Measurements from ENCODE around the gene MORN3. TPM values are rescaled to one million over a fixed set of nuclear protein-coding genes. Genes with fewer than 3 reads are reported as not detected.
"Not testable (repeated sequence)": the region's sequence is repeated elsewhere in the genome, so short reads cannot be mapped to it uniquely, and the experiment has no call there.

Gene MORN3
- under 0.01 and 3.1 TPM in 2 replicates for total RNA-seq

- no peak for DNase-seq (ENCODE audit: low read depth)
Measured at GRCh38 chr12:121669521-121669900, at the start of gene MORN3. Gene MORN3, minus strand, starts transcription at chr12:121669654. Its CDS starts 171 bp downstream, at chr12:121669483.

- no peak for DNase-seq (ENCODE audit: low read depth)
Measured at GRCh38 chr12:121718653-121719239, 49.3 kb upstream of the MORN3 start.

GRCh38 chr12:121717041-121717699 is 47.7 kb upstream of the MORN3 start:
- peak; percentile 90 for DNase-seq (ENCODE audit: low read depth)

- DNase-seq (ENCODE audit: low read depth): no peak
Measured at GRCh38 chr12:121715862-121716435, 46.5 kb upstream of the MORN3 start.

GRCh38 chr12:121715055-121715454 is 45.6 kb upstream of the MORN3 start:
- DNase-seq (ENCODE audit: low read depth): not testable (repeated sequence)

- no peak for DNase-seq (ENCODE audit: low read depth)
Measured at GRCh38 chr12:121713793-121714192, 44.3 kb upstream of the MORN3 start.

- no peak for DNase-seq (ENCODE audit: low read depth)
Measured at GRCh38 chr12:121713257-121713777, 43.9 kb upstream of the MORN3 start.

- no peak for DNase-seq (ENCODE audit: low read depth)
Measured at GRCh38 chr12:121712461-121713256, 43.2 kb upstream of the MORN3 start, which contains the start of gene TMEM120B. Gene TMEM120B, plus strand, starts transcription at chr12:121712752. Its CDS starts 144 bp downstream, at chr12:121712896.

GRCh38 chr12:121712190-121712460 is 42.7 kb upstream of the MORN3 start:
- DNase-seq (ENCODE audit: low read depth): no peak

- DNase-seq (ENCODE audit: low read depth): peak; percentile 75
Measured at GRCh38 chr12:121711361-121712189, 42.1 kb upstream of the MORN3 start.

- peak; percentile 92 for DNase-seq (ENCODE audit: low read depth)
Measured at GRCh38 chr12:121709478-121709961, 40.1 kb upstream of the MORN3 start.

GRCh38 chr12:121709064-121709424 is 39.6 kb upstream of the MORN3 start:
- DNase-seq (ENCODE audit: low read depth): not testable (repeated sequence)

GRCh38 chr12:121708313-121709063 is 39.0 kb upstream of the MORN3 start:
- DNase-seq (ENCODE audit: low read depth): no peak

GRCh38 chr12:121705514-121705913 is 36.1 kb upstream of the MORN3 start:
- DNase-seq (ENCODE audit: low read depth): no peak

GRCh38 chr12:121702944-121703343 is 33.5 kb upstream of the MORN3 start:
- DNase-seq (ENCODE audit: low read depth): no peak

GRCh38 chr12:121701667-121702277 is 32.3 kb upstream of the MORN3 start:
- peak; percentile 76 for DNase-seq (ENCODE audit: low read depth)

- peak; percentile 30 for DNase-seq (ENCODE audit: low read depth)
Measured at GRCh38 chr12:121697861-121698260, 28.4 kb upstream of the MORN3 start.

GRCh38 chr12:121697093-121697698 is 27.7 kb upstream of the MORN3 start:
- peak; percentile 57 for DNase-seq (ENCODE audit: low read depth)

- DNase-seq (ENCODE audit: low read depth): no peak
Measured at GRCh38 chr12:121693155-121693687, 23.8 kb upstream of the MORN3 start.

Measured in renal cortical epithelial cell (primary cell).